HG03520 (cell line): Measurements from ENCODE around the gene SLC24A3.

Source experiments
- ATAC-seq: cut with Tn5 transposase; IDR thresholded peaks from one replicate; pipeline ENCODE4 v1.9.1; 2021; ENCODE audit warnings: mild to moderate bottlenecking, moderate library complexity; ENCODE audit not compliant: unreplicated experiment

The SLC24A3 gene

GRCh38 chr20:19416627-19417026, 204.2 kb downstream of the SLC24A3 start:
- ATAC-seq = no peak

GRCh38 chr20:19419396-19419795, 207.0 kb downstream of the SLC24A3 start:
- ATAC-seq = no peak

DNA sequence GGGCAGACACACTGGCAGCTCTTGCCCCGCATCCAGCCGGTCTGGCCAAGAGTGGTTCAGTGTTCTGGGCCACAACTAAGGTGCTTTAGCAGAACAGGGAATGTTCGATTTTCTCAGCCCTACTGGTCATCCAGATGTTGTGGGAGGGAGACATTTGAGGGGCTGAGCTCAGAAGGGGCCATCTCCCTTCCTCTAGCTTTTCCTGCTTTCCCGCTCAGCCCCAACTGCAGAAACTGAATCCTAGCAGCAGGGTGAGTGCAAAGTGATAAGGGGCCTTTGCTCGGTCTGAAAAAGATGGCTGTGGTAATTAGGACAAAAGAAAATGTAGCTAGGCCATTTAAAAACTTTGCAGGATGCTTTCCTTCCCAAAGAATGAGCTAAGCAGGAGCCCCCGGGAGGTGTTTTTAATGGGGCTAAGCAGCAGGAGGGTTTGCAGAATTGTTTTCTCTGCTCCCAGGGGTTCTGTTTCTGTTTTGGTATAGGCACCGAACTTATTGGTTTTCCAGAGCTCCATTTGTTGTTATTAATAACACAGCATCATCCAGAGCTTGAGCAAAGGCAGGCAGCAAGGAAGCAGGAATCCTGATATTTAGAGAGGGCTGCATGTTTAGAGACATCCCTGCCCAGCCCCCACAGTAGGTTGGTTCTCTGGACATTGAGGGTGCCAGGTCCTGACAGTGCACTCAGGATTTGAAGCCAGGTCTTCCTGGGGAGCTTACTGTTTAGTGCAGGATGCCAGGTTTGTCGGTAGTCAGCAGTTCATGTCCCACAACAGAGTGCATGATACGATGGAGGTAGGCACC, 210.9 kb downstream of the SLC24A3 start:
- no peak for ATAC-seq

GRCh38 chr20:19423900-19424620, 211.6 kb downstream of the SLC24A3 start:
- ATAC-seq = no peak

GRCh38 chr20:19426356-19426755, 213.9 kb downstream of the SLC24A3 start:
- no peak for ATAC-seq

GRCh38 chr20:19427480-19427879, 215.0 kb downstream of the SLC24A3 start:
- ATAC-seq = no peak

DNA sequence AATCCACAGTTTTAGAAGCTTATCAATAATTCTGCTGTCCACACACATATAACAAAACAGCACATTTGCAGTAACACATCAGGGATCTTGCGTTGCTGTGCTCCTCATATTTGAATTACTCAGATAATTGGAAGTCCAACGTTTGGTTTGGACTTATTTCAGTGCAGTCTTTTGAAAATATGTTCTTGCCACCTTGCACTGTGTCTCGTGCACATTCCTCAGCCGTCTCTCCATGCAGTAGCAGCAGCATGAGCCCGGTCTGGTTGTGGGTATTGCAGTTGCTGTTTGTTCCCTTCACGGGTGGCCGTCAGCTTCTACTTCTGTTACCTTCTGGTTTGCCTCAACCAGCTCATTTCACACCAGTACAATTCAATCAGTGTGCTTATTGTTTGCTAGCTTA, 215.5 kb downstream of the SLC24A3 start:
- ATAC-seq = no peak

- no peak for ATAC-seq
These were observed 215.9 kb downstream of the SLC24A3 start for GRCh38 chr20:19428324-19428723.

DNA sequence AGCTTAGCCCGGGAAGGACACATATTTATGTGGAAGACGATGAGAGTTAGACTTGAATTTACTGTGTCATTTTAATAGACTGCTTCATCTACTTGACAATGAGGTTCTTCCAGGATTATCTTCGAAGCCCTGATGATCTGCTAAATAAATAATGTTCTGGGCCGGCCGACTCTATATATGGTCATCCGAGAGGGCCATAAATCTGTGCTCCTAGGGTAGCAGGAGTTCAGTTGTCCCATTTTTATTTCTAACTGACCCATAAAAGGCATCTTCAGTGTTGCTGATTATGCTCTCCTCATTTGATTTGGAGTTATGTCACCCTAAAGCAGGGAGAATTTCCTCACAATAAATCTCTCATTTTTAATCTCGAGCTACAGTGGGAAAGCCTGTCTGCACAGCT, 217.1 kb downstream of the SLC24A3 start:
- ATAC-seq = no peak

DNA sequence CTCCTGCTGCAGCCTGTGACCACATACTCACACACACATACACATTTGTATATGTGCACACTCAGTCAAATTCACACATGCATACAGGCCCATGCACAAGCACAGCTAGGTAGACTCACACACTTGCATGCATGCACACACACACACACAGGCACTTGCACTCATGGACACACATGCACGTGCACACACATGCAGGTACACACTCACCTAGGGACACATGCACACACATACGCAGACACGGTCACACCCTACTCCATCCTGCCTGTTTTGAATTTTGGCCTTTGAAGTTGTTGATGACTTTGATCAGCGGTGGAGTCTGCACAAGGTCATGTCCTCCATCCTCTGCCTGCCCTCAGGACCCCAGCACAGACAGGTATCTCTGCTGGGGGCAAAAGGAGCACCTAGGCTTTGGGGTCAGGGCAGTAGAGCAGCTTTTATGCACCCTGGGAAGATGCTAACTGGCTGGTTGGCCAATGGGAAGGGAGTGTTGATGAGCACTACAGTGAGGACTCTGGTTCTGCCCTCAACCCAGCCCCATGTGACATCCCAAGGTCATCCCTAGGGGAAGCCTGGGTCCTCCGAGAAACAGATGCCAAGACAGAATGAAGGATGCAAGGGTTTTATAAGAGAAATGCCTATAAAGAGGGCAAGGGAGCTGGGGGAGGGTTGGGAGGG, 218.3 kb downstream of the SLC24A3 start:
- ATAC-seq = no peak

GRCh38 chr20:19431316-19431700, 218.9 kb downstream of the SLC24A3 start:
- no peak for ATAC-seq

GRCh38 chr20:19431906-19432305, 219.5 kb downstream of the SLC24A3 start:
- no peak for ATAC-seq

- ATAC-seq = no peak
These were observed 221.2 kb downstream of the SLC24A3 start for GRCh38 chr20:19433371-19434350.

DNA sequence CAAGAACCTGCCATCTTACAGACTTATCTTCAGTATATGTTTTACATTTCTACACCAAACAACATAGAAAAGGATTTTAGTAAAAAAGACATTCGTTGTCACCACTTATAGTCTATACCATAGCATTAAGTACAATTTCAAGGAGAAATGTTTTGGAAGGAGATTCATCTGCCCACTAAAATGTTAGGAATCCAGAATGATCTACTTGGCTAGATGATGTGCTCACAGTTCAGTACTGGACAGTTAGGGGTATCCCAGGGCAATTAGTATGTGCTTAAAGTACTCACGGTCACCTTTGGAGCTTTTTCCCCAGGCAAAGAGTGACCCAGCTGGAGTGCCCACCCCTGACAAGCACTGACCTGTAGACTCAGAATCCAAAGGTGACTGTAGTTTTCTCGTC, 222.9 kb downstream of the SLC24A3 start:
- ATAC-seq = no peak

DNA sequence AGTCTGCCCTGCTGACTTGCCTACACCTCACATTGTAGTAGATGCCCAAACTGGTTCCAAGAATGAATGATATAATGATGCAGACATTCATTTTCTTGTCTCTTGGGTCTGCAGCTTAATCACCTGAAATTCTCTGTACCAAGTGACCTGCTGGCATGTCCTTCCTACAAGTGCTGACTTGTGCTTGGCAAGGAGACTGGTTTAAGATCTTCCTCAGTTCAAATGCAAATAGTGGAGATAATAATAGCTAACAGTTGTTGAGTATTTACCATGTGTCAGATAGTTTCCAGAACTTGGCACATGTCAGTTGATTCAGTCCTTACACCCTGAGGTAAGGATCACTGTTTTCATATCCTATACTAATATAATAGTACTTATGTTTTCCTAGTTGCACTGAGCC, 223.4 kb downstream of the SLC24A3 start:
- ATAC-seq = no peak

GRCh38 chr20:19438488-19438887, 226.0 kb downstream of the SLC24A3 start:
- ATAC-seq = no peak

DNA sequence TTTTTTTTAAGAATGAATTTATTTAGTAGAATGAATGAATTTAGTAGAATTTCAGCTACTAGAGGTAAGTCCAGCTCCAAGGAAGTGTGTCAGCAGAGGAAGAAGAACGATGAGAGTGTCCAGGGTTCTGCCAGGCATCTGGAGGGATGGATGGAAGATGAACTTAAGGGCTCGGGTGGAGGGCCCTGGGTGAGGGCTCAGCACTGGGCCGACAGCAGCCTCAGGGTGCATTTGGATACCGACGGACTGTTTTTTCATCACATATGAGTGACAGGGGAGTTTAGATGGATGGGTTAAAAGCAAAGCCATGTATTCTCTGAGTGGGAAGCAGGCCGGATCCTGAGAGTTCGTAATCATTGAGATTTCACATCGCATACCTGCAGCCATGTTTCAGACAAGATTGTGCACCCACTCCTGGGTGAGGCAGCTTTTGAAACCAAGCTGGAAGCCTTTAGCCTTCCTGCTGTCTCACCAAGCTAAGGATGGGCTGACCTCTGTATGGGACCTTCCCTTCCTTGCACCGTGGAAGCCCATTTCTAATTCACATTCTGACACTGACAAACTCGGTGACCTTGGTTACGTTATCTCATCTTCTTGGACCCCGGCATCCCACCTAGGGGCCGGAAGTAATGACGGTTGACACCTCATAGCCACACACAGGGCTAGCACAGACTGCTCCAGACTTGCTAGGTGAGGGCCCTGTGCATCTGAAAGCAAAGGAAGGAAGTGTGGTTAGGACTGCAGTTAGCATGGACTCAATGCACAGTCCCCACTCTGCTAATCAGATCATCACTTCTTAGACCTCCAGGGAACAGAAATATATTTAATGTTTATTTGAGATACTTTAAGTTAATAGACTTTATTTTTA, 228.5 kb downstream of the SLC24A3 start:
- no peak for ATAC-seq

DNA sequence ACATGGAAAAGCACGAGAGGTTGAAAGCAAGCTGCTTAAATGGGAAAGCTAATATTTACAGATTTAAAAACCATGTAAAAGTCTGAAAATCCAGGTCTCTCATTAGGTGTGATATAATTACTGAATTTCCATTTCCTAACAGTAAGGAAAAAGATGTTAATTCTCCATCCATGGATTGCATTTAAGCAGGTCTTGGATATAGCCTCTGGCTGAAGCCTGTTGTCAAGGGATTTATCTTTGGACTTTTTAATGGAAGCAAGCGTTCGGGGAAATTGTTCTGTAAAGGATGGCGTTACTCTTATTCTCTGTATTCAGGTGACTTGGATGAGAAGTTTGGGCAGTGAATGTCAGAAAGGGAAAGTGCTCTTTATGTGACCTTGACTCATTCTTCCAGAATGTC, 233.8 kb downstream of the SLC24A3 start:
- no peak for ATAC-seq

DNA sequence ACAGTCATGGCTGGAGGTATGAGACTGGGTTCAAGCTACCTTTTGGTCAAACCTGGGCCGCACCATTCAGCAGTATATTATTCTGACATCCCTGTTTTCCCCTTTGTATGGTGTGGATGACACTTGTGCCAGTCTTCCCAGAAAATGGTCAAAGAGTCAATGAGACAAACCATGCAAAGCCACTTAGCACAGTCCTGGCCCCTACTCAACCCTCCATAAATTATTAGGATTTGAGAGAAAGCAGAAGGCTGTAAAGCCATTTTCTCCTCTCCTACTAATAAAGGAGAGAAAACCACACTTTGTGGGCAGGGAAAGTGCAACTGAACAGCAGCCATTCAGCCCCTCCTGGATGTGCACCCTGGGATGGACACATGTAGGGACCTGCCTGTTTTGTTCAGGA, 236.2 kb downstream of the SLC24A3 start:
- ATAC-seq = no peak

DNA sequence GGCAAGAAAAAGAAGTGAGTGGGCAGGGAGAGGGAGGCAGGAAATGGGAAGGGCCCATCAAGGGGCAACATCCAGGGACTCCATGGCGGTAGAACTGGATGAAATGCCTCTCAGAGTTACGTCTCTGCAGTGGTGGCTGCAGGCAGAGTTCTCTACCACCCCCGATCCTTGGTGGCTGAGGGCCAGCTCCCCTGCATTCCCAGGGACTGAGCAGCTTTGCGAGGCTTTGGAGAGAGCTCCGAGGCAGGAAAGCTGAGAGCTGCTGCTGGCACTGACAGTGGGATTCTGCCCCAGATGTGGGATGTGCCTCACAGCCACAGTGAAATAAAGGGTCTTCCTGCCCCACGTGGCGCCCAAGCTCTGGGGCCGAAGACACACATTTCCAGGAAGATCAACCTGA, 236.6 kb downstream of the SLC24A3 start:
- ATAC-seq = no peak
